ENCODE measurements around the gene FOXL2. TPM values are rescaled to one million over a fixed set of nuclear protein-coding genes. Genes with fewer than 3 reads are reported as not detected.

The FOXL2 gene
- total RNA-seq, 1 donor from 2014 or later: 0.26 TPM

DNA sequence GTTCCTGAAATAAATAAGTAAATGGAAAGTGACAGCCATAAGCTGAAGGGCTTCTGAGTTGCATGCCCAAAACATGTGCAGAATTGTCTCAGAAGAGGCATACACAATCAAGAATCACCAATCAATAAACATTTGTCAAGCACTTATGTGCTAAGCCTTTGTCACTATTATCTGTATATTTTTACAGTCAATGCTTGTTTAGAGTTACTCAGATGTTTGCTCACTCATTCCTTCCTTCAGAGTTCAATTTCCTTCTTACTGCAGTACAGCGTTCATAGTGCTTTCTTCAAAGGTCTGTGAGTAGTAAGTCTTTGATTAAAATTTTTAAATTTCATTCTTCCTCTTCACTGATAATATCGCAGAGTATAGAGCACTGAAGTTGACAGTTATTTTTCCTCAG, 17.3 kb upstream of the FOXL2 start:
- H3K27me3 ChIP-seq (ENCODE audit: control insufficient read depth, insufficient read depth, low read length): peaks cover 2% of the 10 kb centered on the region
- DNase-seq (ENCODE audit: low read depth): peak; percentile 15
- no peak overlapping the region for H3K4me3 ChIP-seq (ENCODE audit: low read depth, low read length)
- FAIRE-seq: no peak
- no peak for TF ChIP-seq CTCF (IDR thresholded peaks at IDR 0.05; ENCODE audit: insufficient read depth, low read length, severe bottlenecking)
- H3K36me3 ChIP-seq (ENCODE audit: control insufficient read depth, insufficient read depth, low read length): no peaks in the 10 kb centered on the region

GRCh38 chr3:138962854-138963560, 16.1 kb upstream of the FOXL2 start:
- TF ChIP-seq CTCF (IDR thresholded peaks at IDR 0.05; ENCODE audit: insufficient read depth, low read length, severe bottlenecking): no peak
- DNase-seq (ENCODE audit: low read depth): no peak
- FAIRE-seq: no peak
- Histone ChIP-seq H3K4me3 (ENCODE audit: low read depth, low read length) (no peak overlapping the region), H3K36me3 (ENCODE audit: control insufficient read depth, insufficient read depth, low read length) (no peaks in the 10 kb centered on the region), H3K27me3 (ENCODE audit: control insufficient read depth, insufficient read depth, low read length) (peaks cover 4% of the 10 kb centered on the region)

DNA sequence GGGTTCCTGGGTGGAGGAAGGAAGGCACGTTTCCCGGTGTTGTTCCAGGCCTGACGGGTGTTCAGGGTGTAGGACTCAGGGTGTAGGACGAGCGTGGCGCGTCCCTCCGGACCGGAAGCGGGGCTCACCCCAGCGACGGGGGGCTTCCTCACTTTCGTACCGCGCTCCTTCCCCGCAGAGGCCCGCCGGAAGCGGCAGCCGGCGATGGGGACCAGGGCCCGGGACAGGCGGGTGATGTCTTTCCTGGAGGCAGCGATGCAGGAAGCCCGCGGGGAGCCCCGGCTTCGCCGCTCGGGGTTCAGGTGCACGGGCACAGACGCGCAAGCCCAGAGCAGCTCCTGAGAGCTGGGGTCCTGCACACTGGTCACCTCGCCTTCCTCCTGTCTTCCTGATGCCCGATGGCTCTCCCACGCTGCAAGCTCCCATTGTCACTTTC, 13.5 kb upstream of the FOXL2 start:
- no peaks in the 10 kb centered on the region for H3K36me3 ChIP-seq (ENCODE audit: control insufficient read depth, insufficient read depth, low read length)
- peaks cover 7% of the 10 kb centered on the region for H3K27me3 ChIP-seq (ENCODE audit: control insufficient read depth, insufficient read depth, low read length)
- FAIRE-seq: no peak
- TF ChIP-seq CTCF (IDR thresholded peaks at IDR 0.05; ENCODE audit: insufficient read depth, low read length, severe bottlenecking): no peak
- H3K4me3 ChIP-seq (ENCODE audit: low read depth, low read length): no peak overlapping the region
- DNase-seq (ENCODE audit: low read depth): no peak

DNA sequence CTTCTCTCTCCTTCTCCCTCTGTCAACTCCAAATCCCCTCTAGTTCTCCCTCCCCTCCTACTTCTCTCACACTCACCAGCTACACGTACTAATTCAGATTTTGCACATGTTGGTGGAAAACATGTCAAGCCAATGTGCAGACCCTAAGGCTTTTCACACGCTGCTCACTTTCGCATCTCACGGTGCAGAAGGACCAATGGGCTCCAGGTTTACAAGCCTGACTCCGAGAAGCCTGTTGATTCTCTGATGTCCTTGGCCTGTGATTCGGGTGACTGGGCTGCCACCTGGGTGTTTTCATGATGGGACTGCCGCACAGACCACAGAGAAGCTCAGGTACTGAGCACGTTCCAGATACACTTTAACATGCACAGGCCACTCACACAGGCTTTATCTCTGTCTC, 3.8 kb upstream of the FOXL2 start:
- FAIRE-seq (no peak), DNase-seq (ENCODE audit: low read depth) (no peak)
- Histone ChIP-seq H3K27me3 (ENCODE audit: control insufficient read depth, insufficient read depth, low read length) (peaks cover 30% of the 10 kb centered on the region), H3K4me3 (ENCODE audit: low read depth, low read length) (no peak overlapping the region), H3K36me3 (ENCODE audit: control insufficient read depth, insufficient read depth, low read length) (no peaks in the 10 kb centered on the region)
- no peak for TF ChIP-seq CTCF (IDR thresholded peaks at IDR 0.05; ENCODE audit: insufficient read depth, low read length, severe bottlenecking)

- FAIRE-seq: no peak
- H3K27me3 ChIP-seq (ENCODE audit: control insufficient read depth, insufficient read depth, low read length): peaks cover 29% of the 10 kb centered on the region
- TF ChIP-seq CTCF (IDR thresholded peaks at IDR 0.05; ENCODE audit: insufficient read depth, low read length, severe bottlenecking): no peak
These were observed 3.2 kb upstream of the FOXL2 start for GRCh38 chr3:138950006-138950644.

More at GRCh38 chr3:138950006-138950644, 3.2 kb upstream of the FOXL2 start:
- DNase-seq (ENCODE audit: low read depth): no peak
- H3K36me3 ChIP-seq (ENCODE audit: control insufficient read depth, insufficient read depth, low read length): no peaks in the 10 kb centered on the region
- peak overlapping the region; percentile 22 for H3K4me3 ChIP-seq (ENCODE audit: low read depth, low read length)
